ENCODE results near the gene RGS6.

RGS6 gene

DNA sequence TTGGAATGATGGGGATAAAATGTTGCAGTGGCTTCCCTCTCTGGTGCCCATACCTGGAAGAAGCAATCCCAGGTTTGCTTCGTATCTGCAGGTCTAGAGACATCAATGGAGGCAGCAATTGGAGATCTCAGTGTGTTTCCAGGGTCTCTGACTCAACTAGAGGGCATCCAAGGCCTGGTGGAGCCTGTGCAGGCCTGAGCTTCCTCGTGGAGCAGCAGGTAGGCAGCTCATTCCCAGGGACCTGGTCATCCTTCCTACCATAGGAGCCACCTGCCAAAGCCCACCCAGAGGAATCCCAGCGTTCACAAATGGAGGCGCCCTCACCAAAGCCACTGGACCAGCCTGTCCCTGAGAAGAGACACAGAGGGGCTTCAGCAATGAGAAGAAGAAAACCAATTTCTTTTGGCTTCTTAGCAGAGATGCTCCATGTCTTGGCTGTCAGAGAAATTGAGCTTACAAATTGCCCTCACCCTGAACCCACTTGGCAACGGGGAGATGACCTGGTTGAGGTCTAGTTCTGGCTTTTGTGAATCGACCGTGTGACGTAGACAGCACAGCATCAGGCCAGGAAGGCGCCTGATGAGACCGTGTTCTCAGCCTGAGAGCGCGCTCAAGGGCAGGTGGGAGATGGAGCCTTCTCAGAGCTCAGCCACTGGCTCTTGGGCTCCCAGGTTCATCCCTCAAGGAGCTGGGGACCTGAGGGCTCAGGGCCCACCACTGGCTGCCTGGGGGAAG, 678.0 kb downstream of the RGS6 start:
- DNase-seq (ENCODE audit: low read depth) = no peak

DNA sequence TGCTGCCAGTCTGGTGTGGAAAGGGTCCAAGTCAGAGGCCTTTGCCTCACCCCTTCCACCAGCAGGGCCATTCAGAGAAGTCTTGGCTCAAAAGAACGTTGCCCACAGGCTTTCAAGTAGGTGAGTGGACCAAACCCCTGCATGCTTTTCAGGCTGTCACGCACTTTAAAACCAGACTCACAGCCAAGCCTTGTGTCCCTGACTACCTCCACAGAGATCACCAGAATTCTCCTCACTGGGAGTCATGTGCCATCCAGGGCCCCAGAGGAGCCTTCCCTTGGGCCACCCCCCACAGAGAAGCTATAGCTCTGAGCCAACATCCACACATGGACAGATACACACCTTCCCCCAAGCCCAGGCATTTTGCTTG, 678.6 kb downstream of the RGS6 start:
- DNase-seq (ENCODE audit: low read depth) = no peak

DNA sequence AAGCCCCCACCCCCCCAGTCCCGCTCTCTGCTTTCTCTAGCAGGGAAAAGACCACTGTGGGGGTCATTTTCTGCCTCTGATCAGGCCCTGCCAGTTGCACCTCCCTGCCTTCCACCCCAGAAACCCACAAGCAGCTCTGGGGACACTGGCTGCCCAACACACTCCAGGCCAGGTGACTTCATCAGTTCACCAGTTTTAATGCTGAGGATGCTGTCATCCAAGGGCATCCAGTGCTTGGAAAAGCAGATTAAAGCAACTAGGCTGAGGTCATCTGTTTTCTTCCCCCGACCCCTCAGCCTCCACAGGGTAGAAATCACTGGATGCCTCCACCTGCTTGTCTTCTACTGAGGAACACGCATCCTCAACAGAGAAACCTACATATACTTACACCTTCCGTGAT, 679.3 kb downstream of the RGS6 start:
- no peak for DNase-seq (ENCODE audit: low read depth)

DNA sequence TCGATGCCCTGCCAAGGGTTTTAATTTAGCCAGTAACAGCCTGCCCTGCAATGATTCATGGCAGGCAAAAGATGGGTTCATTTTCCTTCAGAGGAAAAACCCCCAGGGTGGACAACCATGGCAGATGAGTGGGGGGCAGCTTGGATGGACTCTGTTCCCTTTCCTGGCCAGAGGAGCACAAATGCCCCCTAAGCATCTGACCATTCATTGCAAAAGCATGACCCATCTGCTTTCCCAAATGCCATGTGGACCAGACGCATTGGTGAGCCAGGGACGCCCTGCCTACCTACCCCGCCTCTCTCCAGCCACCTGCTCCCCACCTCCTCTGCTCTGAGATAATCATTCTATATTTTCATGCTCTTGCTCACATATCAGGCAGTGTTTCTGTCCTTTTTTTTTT, 679.8 kb downstream of the RGS6 start:
- no peak for DNase-seq (ENCODE audit: low read depth)

DNA sequence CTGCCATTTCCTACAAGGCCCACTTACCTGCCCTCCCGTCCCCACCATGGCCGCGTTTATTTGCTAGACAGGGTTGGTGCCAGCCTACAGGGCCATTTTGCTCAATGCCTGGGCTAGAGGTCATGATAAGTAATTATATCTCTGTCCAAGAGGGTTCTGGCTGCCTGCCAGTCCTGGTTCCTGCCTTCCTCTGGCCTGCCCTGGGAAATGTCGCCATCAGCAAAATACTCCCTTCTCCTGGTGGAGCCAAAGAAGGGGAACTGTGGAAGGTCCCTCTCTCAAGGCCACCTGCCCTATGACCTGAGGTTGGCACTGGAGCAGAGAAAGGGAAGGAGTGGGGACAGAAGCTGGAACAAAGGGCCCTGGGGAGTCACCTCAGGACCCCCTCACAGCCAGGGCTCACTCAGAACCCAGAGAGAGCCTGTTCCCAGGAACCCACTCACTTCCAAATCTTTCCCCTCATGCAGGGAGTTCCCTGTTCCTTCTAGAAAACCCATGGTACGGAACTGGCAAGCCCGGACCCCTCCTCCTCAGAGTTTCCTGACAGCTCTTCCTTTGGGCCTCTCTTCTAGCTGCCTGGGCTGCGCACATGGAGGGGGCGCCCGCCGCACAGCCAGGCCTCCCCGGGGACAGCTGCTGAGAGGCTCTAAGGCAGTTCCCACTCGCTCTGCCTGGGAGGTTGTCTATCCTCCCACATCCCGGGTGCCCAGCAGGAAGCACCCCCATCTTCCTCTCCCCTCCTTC, 681.2 kb downstream of the RGS6 start:
- DNase-seq (ENCODE audit: low read depth) = no peak

DNA sequence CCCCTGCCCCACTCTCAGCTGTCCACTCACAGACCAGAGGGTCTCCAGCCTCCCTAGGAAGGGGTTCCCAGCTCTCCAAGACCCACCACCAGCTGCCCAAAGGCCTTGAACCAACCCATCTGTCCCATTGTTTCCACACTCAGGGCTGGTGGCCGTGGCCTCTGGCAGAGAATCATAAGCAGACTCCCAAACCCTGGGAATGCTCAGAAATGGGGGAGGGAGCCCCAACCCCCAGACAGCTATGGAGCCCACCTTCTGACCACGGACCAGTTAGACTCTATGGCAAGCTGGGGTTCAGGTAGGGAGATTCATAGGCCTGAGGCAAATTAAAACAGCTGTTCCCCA, 681.7 kb downstream of the RGS6 start:
- no peak for DNase-seq (ENCODE audit: low read depth)

DNA sequence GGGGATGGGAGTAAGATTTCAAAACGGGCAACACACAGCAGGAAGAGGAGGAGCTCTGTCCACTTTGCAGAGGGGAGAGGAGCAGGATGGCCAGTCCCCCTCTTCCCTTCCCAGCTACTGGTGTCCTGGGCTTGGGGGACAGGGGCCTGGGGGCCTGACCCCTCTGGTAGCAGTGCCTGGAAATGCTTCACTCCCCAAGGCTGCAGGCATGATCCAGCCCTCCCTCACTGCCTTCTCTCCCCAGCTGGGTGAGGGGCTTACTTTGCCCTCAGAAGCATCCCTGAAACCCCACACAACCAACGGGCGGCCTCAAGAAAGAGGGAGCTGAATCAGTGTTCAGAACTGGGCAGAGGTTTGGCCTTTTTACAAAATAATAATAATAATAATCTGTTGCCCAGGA, 682.1 kb downstream of the RGS6 start:
- DNase-seq (ENCODE audit: low read depth) = no peak

DNA sequence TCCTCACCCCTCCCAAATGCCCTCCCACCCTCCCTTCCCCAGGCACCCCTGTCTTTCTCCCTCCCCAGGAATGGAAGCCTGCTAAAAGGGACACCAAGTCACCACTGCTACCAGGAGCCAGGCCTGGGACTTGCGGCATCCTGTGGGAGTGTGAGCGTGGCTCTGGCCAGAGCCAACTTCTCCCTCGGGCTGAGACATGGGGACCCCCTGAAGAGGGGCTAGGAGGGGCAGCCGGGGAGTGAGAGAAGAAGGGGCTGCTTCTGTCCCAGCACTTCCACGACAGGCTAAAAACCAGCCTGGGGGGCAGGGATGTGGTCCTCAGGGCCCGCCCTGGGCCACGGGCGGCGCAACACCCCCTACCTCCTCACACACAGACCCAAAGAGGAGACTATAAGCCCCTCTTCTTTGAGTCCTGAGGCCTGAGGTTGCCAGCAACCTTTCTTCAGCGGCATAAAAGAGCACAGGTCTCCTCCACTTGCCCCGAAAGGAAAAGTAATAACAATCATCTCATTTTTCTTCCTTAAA, 682.7 kb downstream of the RGS6 start:
- no peak for DNase-seq (ENCODE audit: low read depth)

DNA sequence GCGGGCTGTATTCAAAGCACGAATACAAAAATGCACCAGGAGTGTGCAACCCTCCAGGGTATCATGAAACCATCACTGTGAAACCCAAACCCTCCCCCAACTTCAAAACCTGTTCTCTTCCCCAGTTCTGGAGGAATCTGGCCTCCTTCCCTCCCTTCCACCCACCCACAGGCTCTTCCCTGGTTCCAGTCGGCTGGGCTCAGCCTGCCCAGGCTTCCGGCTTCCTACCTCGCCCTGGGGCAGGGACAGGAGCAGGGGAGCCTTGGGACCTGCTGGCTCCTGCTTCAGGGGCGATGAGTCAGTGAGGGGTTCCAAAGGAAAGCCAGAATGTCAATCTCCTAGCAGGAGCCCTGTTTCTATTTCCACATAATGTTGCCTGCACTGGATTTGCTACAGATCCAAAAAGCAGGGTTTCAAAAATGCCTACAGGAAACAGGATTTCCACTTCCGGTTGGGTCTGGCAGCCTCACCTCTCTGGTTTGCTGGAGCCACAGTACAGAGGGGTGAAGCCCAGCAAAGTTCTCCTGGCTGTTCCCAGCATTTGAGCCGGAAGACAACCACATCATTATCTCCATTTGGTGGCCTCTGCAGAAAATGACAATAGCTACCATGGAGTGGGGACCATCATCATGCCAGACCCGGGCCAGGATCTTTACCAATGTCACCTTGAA, 683.4 kb downstream of the RGS6 start:
- DNase-seq (ENCODE audit: low read depth) = no peak
